ENCODE results near the gene PEX10.

The PEX10 gene

DNA sequence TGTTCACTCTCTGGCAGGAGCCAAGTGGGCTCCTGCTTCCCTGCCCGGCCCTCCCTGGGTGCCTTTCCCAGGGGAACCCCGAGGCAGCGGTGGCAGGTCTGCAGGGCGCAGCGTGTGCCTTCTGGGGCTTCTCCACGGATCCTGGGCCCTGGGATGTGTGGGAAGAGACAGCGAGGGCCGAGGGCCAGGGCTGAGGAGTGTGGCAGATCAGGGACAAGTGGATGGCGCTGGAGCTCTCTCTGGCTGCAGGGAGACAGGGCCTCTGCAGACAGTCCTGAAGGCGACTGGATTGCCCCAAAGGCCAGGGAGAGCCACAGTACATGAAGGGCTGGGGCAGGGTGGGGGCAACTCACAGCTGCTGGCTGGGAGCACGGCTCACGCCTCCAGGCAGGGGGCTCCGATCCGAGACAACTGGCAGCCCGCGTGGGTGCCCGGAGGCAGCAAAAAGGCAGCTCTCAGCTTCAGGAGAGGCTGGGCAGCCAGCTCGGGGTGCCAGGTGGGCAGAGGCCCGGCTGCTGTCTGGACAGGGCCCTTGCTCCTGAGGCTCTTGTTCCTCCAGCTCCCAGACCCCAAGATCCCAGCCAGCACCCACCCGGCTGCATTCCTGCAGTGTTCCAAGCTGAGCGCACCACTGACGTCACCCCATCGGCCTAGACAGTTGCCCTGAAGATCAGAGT is 37.0 kb downstream of the PEX10 start:
- no peak overlapping the region for H3K4me3 ChIP-seq (ENCODE audit: low read depth, low read length)
- DNase-seq (ENCODE audit: low read depth, low spot score), result no peak
- in situ Hi-C loops (cut with HindIII; ENCODE audit: low sequenced_read_pairs), result loop anchor here (10.0 kb wide), 1 partner anchor 181 kb away; the partner anchor contains the start of gene FAAP20
- TF ChIP-seq, protein P1, sequence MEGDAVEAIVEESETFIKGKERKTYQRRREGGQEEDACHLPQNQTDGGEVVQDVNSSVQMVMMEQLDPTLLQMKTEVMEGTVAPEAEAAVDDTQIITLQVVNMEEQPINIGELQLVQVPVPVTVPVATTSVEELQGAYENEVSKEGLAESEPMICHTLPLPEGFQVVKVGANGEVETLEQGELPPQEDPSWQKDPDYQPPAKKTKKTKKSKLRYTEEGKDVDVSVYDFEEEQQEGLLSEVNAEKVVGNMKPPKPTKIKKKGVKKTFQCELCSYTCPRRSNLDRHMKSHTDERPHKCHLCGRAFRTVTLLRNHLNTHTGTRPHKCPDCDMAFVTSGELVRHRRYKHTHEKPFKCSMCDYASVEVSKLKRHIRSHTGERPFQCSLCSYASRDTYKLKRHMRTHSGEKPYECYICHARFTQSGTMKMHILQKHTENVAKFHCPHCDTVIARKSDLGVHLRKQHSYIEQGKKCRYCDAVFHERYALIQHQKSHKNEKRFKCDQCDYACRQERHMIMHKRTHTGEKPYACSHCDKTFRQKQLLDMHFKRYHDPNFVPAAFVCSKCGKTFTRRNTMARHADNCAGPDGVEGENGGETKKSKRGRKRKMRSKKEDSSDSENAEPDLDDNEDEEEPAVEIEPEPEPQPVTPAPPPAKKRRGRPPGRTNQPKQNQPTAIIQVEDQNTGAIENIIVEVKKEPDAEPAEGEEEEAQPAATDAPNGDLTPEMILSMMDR (IDR thresholded peaks at IDR 0.05; ENCODE audit: low read depth, low read length), result no peak

DNA sequence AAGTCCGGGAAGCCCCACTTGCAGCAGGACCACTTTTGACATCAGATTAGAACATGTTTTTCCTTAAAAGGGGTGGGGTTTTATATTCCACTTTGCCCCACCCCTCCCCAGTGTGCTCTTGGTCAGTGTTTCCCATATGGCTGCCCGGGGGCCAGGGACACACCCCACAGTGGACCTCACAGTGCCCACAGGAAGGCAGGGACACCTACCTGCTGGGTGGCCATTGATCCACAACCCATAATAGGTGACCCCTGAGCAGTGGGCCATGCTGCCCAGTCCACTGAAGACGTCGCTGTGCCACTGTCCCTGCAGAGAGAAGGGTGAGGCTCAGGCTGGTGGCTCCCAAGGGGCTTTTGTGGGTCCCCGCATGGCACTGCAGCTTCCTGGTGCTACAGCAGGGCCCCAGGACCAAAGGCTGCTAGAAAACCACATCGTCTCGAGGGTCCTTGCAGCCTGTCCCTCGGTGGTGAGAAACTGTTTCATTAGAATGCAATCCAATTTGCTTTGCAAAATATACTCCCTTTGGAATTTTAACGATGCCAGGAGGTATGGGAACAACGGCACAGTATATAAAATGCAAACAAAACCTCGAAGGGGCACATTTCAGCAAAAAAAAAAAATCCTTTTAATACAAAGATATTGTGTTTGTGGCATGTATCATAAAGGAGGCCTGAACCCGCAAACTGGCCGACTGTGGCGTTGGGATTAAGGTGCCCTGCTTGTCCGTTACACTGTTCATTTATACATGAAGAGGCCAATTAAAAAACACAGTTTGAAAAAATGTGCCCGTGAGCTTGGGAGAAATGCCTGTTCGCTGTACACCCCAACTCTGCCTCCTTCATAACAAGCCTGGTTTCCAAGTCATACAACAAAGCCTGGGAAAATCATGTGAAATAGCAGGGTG is 37.9 kb downstream of the PEX10 start:
- no peak for DNase-seq (ENCODE audit: low read depth, low spot score)
- in situ Hi-C loops (cut with HindIII; ENCODE audit: low sequenced_read_pairs), result loop anchor here (10.0 kb wide), 1 partner anchor 180 kb away; the partner anchor contains the start of gene FAAP20
- no peak overlapping the region for H3K4me3 ChIP-seq (ENCODE audit: low read depth, low read length)
- TF ChIP-seq, protein P1 (IDR thresholded peaks at IDR 0.05; ENCODE audit: low read depth, low read length), result no peak

DNA sequence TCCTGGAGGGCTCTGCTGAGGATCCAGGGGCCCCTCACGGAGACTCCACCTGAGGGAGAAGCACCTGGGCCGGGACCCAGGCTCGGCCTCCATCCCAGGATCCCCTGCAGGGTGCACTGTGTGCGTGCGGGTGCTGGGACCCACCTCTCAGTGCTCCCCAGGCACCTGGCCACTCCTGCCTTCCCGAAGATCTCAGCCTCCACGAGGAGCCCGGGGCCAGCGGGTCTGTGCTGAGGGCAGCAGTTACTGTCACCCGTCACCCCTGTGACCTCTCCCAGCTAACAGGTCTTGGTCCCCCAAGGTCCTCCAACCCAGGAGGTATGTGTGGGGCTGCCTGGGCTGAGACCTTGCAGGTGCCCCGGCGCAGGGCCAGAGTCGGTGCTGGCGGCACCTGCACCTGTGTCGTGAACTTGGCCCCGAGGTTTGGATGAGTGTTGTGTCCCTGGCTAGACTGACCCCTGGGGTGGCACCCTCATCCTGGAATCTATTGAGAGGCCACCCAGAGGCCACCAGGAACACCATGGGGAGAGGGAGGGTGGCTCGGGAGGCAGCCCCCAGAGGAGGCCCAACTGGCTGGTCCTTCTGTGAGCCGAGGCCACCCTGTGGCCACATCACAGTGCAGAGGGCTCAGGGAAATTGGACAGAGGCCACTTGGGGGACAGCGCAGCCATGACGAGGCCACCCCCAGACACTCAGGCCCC is 38.7 kb downstream of the PEX10 start:
- TF ChIP-seq, protein P1 (IDR thresholded peaks at IDR 0.05; ENCODE audit: low read depth, low read length), result peak; percentile 20
- in situ Hi-C loops (cut with HindIII; ENCODE audit: low sequenced_read_pairs), result loop anchor here (10.0 kb wide), 1 partner anchor 179 kb away; the partner anchor contains the start of gene FAAP20
- DNase-seq (ENCODE audit: low read depth, low spot score), result no peak
- H3K4me3 ChIP-seq (ENCODE audit: low read depth, low read length), result no peak overlapping the region

GRCh38 chr1:2372551-2373490 is 39.5 kb downstream of the PEX10 start:
- in situ Hi-C loops (cut with HindIII; ENCODE audit: low sequenced_read_pairs), result loop anchor here (10.0 kb wide), 1 partner anchor 178 kb away; the partner anchor contains the start of gene FAAP20
- no peak for DNase-seq (ENCODE audit: low read depth, low spot score)
- TF ChIP-seq, protein P1 (IDR thresholded peaks at IDR 0.05; ENCODE audit: low read depth, low read length), result no peak
- no peak overlapping the region for H3K4me3 ChIP-seq (ENCODE audit: low read depth, low read length)

DNA sequence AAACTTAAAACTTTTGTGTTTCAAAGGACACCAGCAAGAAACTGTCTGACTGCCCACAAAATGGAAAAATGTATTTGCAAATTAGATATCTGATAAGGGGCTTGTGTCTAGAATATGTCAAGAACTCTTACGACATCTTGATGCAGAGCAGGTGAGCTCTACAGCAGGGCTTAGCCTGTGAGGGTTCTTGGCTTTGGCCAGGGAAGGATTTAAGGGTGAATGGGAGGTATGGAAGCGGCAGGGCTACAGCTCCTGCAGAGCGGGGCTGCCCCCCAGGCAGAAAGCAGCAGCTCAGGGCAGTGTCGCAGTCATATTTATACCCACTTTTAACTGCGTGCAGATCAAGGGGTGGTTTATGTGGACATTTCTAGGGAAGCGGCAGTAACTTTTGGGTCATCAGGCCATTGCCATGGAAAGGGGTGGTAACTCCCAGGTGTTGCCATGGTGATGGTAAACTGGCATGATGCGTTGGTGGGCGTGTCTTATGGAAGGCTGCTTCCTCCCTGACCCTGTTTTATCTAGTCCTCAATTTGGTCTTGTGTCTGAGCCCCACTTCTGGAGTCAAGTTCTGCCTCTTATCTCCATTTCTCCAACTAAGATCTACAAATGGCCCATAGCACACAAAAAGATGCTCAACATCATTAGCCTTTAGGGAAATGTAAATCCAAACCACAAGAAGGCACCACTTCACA is 44.2 kb downstream of the PEX10 start:
- in situ Hi-C loops (cut with HindIII; ENCODE audit: low sequenced_read_pairs), result no loop called here
- no peak overlapping the region for H3K4me3 ChIP-seq (ENCODE audit: low read depth, low read length)
- TF ChIP-seq, protein P1 (IDR thresholded peaks at IDR 0.05; ENCODE audit: low read depth, low read length), result no peak
- DNase-seq (ENCODE audit: low read depth, low spot score), result no peak
